Stimulated activated CD8-positive, alpha-beta memory T cell treated with anti-CD3 and anti-CD28 coated beads, Interleukin-15, amount 100 ng/mL, for 48 hours (primary cell): ENCODE data around the gene PRKAR1A.
"Not testable (repeated sequence)": the region's sequence is repeated elsewhere in the genome, so short reads cannot be mapped to it uniquely, and the experiment has no call there.

ENCODE experiments used
- DNase-seq, 2 donors: peaks; one replicate each; pipeline ENCODE4 v3.0.0-alpha.2; 2020; ENCODE audit warnings: low read depth in 2 of 2

Gene PRKAR1A

GRCh38 chr17:68578236-68578635 is 66.0 kb downstream of the PRKAR1A start:
- DNase-seq: no peak

GRCh38 chr17:68579194-68579927 is 67.1 kb downstream of the PRKAR1A start:
- DNase-seq: no peak

- no peak for DNase-seq
Observed at GRCh38 chr17:68580236-68580770, 68.1 kb downstream of the PRKAR1A start.

- DNase-seq: no peak
Observed at GRCh38 chr17:68581863-68582645, 69.8 kb downstream of the PRKAR1A start.

GRCh38 chr17:68582867-68583266 is 70.6 kb downstream of the PRKAR1A start:
- not testable (repeated sequence) for DNase-seq

- no peak for DNase-seq
Observed at GRCh38 chr17:68584581-68585303, 72.5 kb downstream of the PRKAR1A start.

- DNase-seq: no peak
Observed at GRCh38 chr17:68585643-68586042, 73.4 kb downstream of the PRKAR1A start.

- DNase-seq: no peak
Observed at GRCh38 chr17:68587026-68587425, 74.8 kb downstream of the PRKAR1A start.

- no peak for DNase-seq
Observed at GRCh38 chr17:68587847-68588246, 75.6 kb downstream of the PRKAR1A start.

- no peak for DNase-seq
Observed at GRCh38 chr17:68588362-68588761, 76.1 kb downstream of the PRKAR1A start.

- DNase-seq: no peak
Observed at GRCh38 chr17:68589086-68589485, 76.9 kb downstream of the PRKAR1A start.

GRCh38 chr17:68591583-68591982 is 79.4 kb downstream of the PRKAR1A start:
- no peak for DNase-seq

- DNase-seq: no peak
Observed at GRCh38 chr17:68592009-68592408, 79.8 kb downstream of the PRKAR1A start.

- no peak for DNase-seq
Observed at GRCh38 chr17:68592682-68593641, 80.7 kb downstream of the PRKAR1A start.

- no peak for DNase-seq
Observed at GRCh38 chr17:68594552-68594951, 82.3 kb downstream of the PRKAR1A start.

GRCh38 chr17:68595496-68595895 is 83.3 kb downstream of the PRKAR1A start:
- DNase-seq: no peak

GRCh38 chr17:68595986-68596385 is 83.8 kb downstream of the PRKAR1A start:
- no peak for DNase-seq

GRCh38 chr17:68596411-68596945 is 84.2 kb downstream of the PRKAR1A start:
- no peak for DNase-seq

- DNase-seq: no peak
Observed at GRCh38 chr17:68598074-68598473, 85.8 kb downstream of the PRKAR1A start.

GRCh38 chr17:68598545-68598961 is 86.3 kb downstream of the PRKAR1A start:
- no peak for DNase-seq

GRCh38 chr17:68599091-68599490 is 86.9 kb downstream of the PRKAR1A start:
- DNase-seq: no peak
